ENCODE data around the gene KDM2B. TPM values are rescaled to one million over a fixed set of nuclear protein-coding genes. Genes with fewer than 3 reads are reported as not detected.

Gene KDM2B
- total RNA-seq, 2 donors from 2014 or later: 14.7 to 24.5 TPM

GRCh38 chr12:121530600-121531355, 50.0 kb downstream of the KDM2B start:
- Histone ChIP-seq H3K9ac (ENCODE audit: low read depth in 2 of 2, low read length in 2 of 2) (no peak overlapping the region), H3K27me3 (no peaks in the 10 kb centered on the region), H3K4me3 (no peak overlapping the region), H3K4me1 (no peaks in the 10 kb centered on the region), H3K9me3 (no peaks in the 10 kb centered on the region), H3K36me3 (no peaks in the 10 kb centered on the region), H3K27ac (no peak overlapping the region)
- intact Hi-C loops (cut with DNase I): no loop called here
- no peak for TF ChIP-seq CTCF (IDR thresholded peaks at IDR 0.05)
- DNase-seq: peak; percentile 57

GRCh38 chr12:121529184-121529583, 51.6 kb downstream of the KDM2B start:
- intact Hi-C loops (cut with DNase I): no loop called here

GRCh38 chr12:121525411-121525810, 55.4 kb downstream of the KDM2B start:
- intact Hi-C loops (cut with DNase I): no loop called here
- Histone ChIP-seq H3K36me3 (no peaks in the 10 kb centered on the region), H3K9me3 (no peaks in the 10 kb centered on the region), H3K4me1 (no peaks in the 10 kb centered on the region), H3K9ac (ENCODE audit: low read depth in 2 of 2, low read length in 2 of 2) (no peak overlapping the region), H3K27me3 (no peaks in the 10 kb centered on the region), H3K4me3 (no peak overlapping the region), H3K27ac (no peak overlapping the region)
- DNase-seq: no peak
- no peak for TF ChIP-seq CTCF (IDR thresholded peaks at IDR 0.05)

More at GRCh38 chr12:121529184-121529583, 51.6 kb downstream of the KDM2B start:
- TF ChIP-seq CTCF (IDR thresholded peaks at IDR 0.05): no peak
- H3K27ac ChIP-seq: no peak overlapping the region
- H3K4me1 ChIP-seq: no peaks in the 10 kb centered on the region
- no peak overlapping the region for H3K4me3 ChIP-seq
- no peak overlapping the region for H3K9ac ChIP-seq (ENCODE audit: low read depth in 2 of 2, low read length in 2 of 2)
- DNase-seq: no peak
- H3K36me3 ChIP-seq: no peaks in the 10 kb centered on the region
- H3K9me3 ChIP-seq: no peaks in the 10 kb centered on the region
- no peaks in the 10 kb centered on the region for H3K27me3 ChIP-seq

- no peaks in the 10 kb centered on the region for H3K4me1 ChIP-seq
- no peak for DNase-seq
- intact Hi-C loops (cut with DNase I): no loop called here
- no peaks in the 10 kb centered on the region for H3K9me3 ChIP-seq
- no peaks in the 10 kb centered on the region for H3K36me3 ChIP-seq
- no peak overlapping the region for H3K9ac ChIP-seq (ENCODE audit: low read depth in 2 of 2, low read length in 2 of 2)
- H3K27me3 ChIP-seq: no peaks in the 10 kb centered on the region
- H3K27ac ChIP-seq: no peak overlapping the region
- TF ChIP-seq CTCF (IDR thresholded peaks at IDR 0.05): no peak
- H3K4me3 ChIP-seq: no peak overlapping the region
Observed at GRCh38 chr12:121524196-121524916, 56.5 kb downstream of the KDM2B start.

- no peak overlapping the region for H3K27ac ChIP-seq
- DNase-seq: no peak
- TF ChIP-seq CTCF (IDR thresholded peaks at IDR 0.05): no peak
- no peaks in the 10 kb centered on the region for H3K9me3 ChIP-seq
- no peaks in the 10 kb centered on the region for H3K27me3 ChIP-seq
- intact Hi-C loops (cut with DNase I): no loop called here
- H3K36me3 ChIP-seq: no peaks in the 10 kb centered on the region
- H3K9ac ChIP-seq (ENCODE audit: low read depth in 2 of 2, low read length in 2 of 2): peak overlapping the region in 1 of 2 donors; percentile 12
- no peak overlapping the region for H3K4me3 ChIP-seq
- no peaks in the 10 kb centered on the region for H3K4me1 ChIP-seq
Observed at GRCh38 chr12:121523741-121524140, 57.1 kb downstream of the KDM2B start.
